Upper lobe of right lung (tissue), 1 donor: ENCODE results near the gene C11orf21. TPM values are rescaled to one million over a fixed set of nuclear protein-coding genes. Genes with fewer than 3 reads are reported as not detected.
A peak's percentile ranks its signal among the peaks of the same experiment; 100 is the strongest.

ENCODE experiments used
- ATAC-seq: fragments of 200-7000 bp; cut with Tn5 transposase; one replicate; pipeline ENCODE4 v1.9.1; 2020; ENCODE audit warnings: mild to moderate bottlenecking, moderate library complexity
- DNase-seq: peaks from one replicate; pipeline ENCODE4 v3.0.0-alpha.2; 2020
- H3K27ac ChIP-seq: fragments of 200-600 bp; one replicate; pipeline ENCODE4 v1.8.0; 2022
- H3K27me3 ChIP-seq: fragments of 200-600 bp; one replicate; pipeline ENCODE4 v1.8.0; 2022; ENCODE audit warnings: mild to moderate bottlenecking
- H3K36me3 ChIP-seq: fragments of 200-600 bp; one replicate; pipeline ENCODE4 v1.8.0; 2022
- H3K4me1 ChIP-seq: fragments of 200-600 bp; one replicate; pipeline ENCODE4 v1.8.0; 2022
- H3K4me3 ChIP-seq: fragments of 200-600 bp; one replicate; pipeline ENCODE4 v1.8.0; 2022; ENCODE audit warnings: mild to moderate bottlenecking
- H3K9me3 ChIP-seq: fragments of 200-600 bp; one replicate; pipeline ENCODE4 v1.8.0; 2022
- CTCF ChIP-seq: fragments of 200-600 bp; IDR thresholded peaks from one replicate; pipeline ENCODE4 v1.8.0; 2022; ENCODE audit warnings: antibody characterized with exemption
- intact Hi-C: fragments of 100-400 bp; cut with DNase I; formaldehyde crosslinking; loops from one replicate; pipeline ENCODE4 v1.11.0; 2022
- total RNA-seq: library from RNA; stranded (reverse); fragmentation: NEBNext Ultra II Directional; extraction: Animal tissue kit (Norgen Biotek cat#: 25700); gene quantifications from one replicate; pipeline ENCODE4 v1.2.1, GENCODE V29; 2021
- donor health status: DM: no; HTN: yes; CAD: no; lungs with severe emphysema.

C11orf21 gene
- total RNA-seq, 1 donor from 2014 or later, result 6.5 TPM

GRCh38 chr11:2293984-2294925 lies 7.5 kb downstream of the C11orf21 start:
- peak; percentile 78 for ATAC-seq
- intact Hi-C loops, result no loop called here
- Histone ChIP-seq H3K27ac (no peak overlapping the region), H3K27me3 (no peaks in the 10 kb centered on the region), H3K36me3 (no peaks in the 10 kb centered on the region), H3K4me1 (no peaks in the 10 kb centered on the region), H3K4me3 (no peak overlapping the region), H3K9me3 (no peaks in the 10 kb centered on the region)
- TF ChIP-seq CTCF, result no peak
- peak; percentile 66 for DNase-seq

DNA sequence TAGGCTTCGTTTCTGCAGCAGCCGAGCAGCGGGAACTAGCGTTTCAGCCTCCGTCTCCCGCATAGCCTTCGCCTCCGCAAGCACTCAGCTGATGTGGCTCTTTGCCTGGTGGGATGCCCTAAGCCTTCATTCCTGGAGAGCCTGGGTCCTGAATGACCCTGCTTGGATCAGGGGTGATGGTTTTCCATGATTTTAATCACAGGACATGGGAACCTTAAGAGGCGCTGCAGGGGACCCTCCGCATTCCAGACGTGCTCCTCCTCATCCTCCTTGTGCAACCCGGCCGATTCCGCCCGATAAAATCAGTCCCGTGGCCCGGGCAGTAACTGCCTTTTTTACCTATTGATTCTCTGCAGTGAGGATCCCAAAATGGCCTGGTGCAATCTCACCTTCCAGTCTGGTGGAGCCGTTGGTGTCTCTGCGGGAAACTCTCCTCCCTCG lies 8.2 kb downstream of the C11orf21 start:
- no peaks in the 10 kb centered on the region for H3K36me3 ChIP-seq
- DNase-seq, result peak; percentile 51
- ATAC-seq, result no peak
- intact Hi-C loops, result no loop called here
- no peaks in the 10 kb centered on the region for H3K9me3 ChIP-seq
- no peak overlapping the region for H3K4me3 ChIP-seq
- TF ChIP-seq CTCF, result no peak
- no peak overlapping the region for H3K27ac ChIP-seq
- H3K4me1 ChIP-seq, result no peaks in the 10 kb centered on the region
- no peaks in the 10 kb centered on the region for H3K27me3 ChIP-seq

- Histone ChIP-seq H3K9me3 (no peaks in the 10 kb centered on the region), H3K27me3 (no peaks in the 10 kb centered on the region), H3K36me3 (no peaks in the 10 kb centered on the region), H3K27ac (no peak overlapping the region), H3K4me1 (no peaks in the 10 kb centered on the region), H3K4me3 (no peak overlapping the region)
- intact Hi-C loops, result no loop called here
- peak; percentile 56 for DNase-seq
- no peak for TF ChIP-seq CTCF
- no peak for ATAC-seq
Observed at GRCh38 chr11:2290351-2290841, 11.3 kb downstream of the C11orf21 start.

DNA sequence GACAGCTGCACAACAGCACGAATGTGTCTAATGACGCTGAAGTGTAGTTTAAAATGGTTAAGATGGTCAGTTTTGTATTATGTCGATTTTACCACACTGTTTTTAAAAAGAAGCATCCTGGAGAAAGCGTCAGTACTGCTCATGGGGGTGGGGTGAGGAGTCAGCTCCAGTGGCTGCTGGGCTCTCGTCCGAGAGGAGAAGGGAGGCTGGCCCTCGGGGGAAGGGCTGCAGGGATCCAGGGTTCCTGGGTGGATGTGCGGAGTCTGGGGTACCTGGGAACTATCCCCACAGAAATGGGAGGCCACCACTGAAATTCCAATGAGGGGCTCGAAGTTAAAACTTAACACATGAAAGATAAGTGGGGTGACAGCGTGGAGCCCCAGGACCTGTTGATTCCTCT lies 11.9 kb downstream of the C11orf21 start:
- Histone ChIP-seq H3K9me3 (no peaks in the 10 kb centered on the region), H3K4me1 (no peaks in the 10 kb centered on the region), H3K27ac (no peak overlapping the region), H3K4me3 (no peak overlapping the region), H3K27me3 (no peaks in the 10 kb centered on the region), H3K36me3 (no peaks in the 10 kb centered on the region)
- DNase-seq (no peak), ATAC-seq (no peak)
- TF ChIP-seq CTCF, result no peak
- intact Hi-C loops, result no loop called here

- Histone ChIP-seq H3K9me3 (no peaks in the 10 kb centered on the region), H3K4me1 (no peaks in the 10 kb centered on the region), H3K27me3 (no peaks in the 10 kb centered on the region), H3K4me3 (no peak overlapping the region), H3K27ac (no peak overlapping the region), H3K36me3 (no peaks in the 10 kb centered on the region)
- no peak for TF ChIP-seq CTCF
- ATAC-seq, result no peak
- DNase-seq, result no peak
- intact Hi-C loops, result no loop called here
Observed at GRCh38 chr11:2289350-2289749, 12.4 kb downstream of the C11orf21 start.
